Endothelial cell of umbilical vein (primary cell): ENCODE measurements around the gene C3orf38. TPM values are rescaled to one million over a fixed set of nuclear protein-coding genes. Genes with fewer than 3 reads are reported as not detected.

Source experiments
- BruUV-seq: library from RNA; stranded (reverse); fragments of 400-500 nt; replicated peaks from 2 replicates; lab custom pipeline; 2021; lab: Mats Ljungman, UMichigan
- CTCF ChIA-PET: fragments of 300-600, 350-600 bp; sonication (Branson Sonifier 250); formaldehyde crosslinking; loops from one replicate; lab custom pipeline; 2021; ENCODE audit warnings: antibody characterized with exemption, inconsistent platforms; lab: Charles Lee
- POLR2A ChIA-PET: fragments of 300-600, 350-600 bp; sonication (Branson Sonifier 250); formaldehyde crosslinking; loops from one replicate; lab custom pipeline; 2021; ENCODE audit warnings: antibody characterized with exemption, inconsistent platforms; lab: Charles Lee
- DNase-seq: peaks from one replicate; pipeline ENCODE4 v3.0.0-alpha.2; 2011; ENCODE audit warnings: low read depth, low spot score
- FAIRE-seq: peaks from 2 replicates; lab custom pipeline; 2011; peaks lifted over from hg19 to GRCh38; lab: Jason Lieb, UNC
- H2AFZ ChIP-seq: 2 replicates; pipeline ENCODE4 v1.6.0; 2012; ENCODE audit warnings: low read depth, low read length, control low read depth, inconsistent platforms
- H3K27ac ChIP-seq: 2 replicates; pipeline ENCODE4 v1.5.1; 2011; ENCODE audit warnings: low read depth, mild to moderate bottlenecking, control low read depth, low read length, moderate library complexity; ENCODE audit not compliant: insufficient read depth
- H3K27me3 ChIP-seq, 2 experiments: 2 replicates each; pipeline versions ENCODE4 v1.6.0 to v1.6.1; 2011; ENCODE audit warnings: low read length in 2 of 2, mixed read lengths in 1 of 2; ENCODE audit not compliant: control insufficient read depth in 2 of 2, insufficient read depth in 2 of 2
- H3K36me3 ChIP-seq, 2 experiments: 2 replicates in 1 of 2; 3 replicates in 1 of 2; pipeline ENCODE4 v1.5.1; 2011; ENCODE audit warnings: low read length in 2 of 2, mild to moderate bottlenecking in 1 of 2, moderate library complexity in 1 of 2; ENCODE audit not compliant: control insufficient read depth in 2 of 2, insufficient read depth in 2 of 2; ENCODE audit errors: extremely low read depth in 1 of 2
- H3K4me1 ChIP-seq: 3 replicates; pipeline ENCODE4 v1.5.1; 2011; ENCODE audit warnings: mild to moderate bottlenecking, low read length; ENCODE audit not compliant: control insufficient read depth, insufficient read depth; ENCODE audit errors: extremely low read depth
- H3K4me2 ChIP-seq: 2 replicates; pipeline ENCODE4 v1.6.1; 2011; ENCODE audit warnings: low read length, control low read depth, mixed read lengths; ENCODE audit not compliant: insufficient read depth
- H3K4me3 ChIP-seq, 3 experiments: fragments of 200-600 bp in 1 of 3; sonication (generic), shearing (Covaris generic) in 1 of 3; replicated peaks in 1 of 3; 2 replicates each; pipeline ENCODE4 v1.5.1; 2011 to 2016; ENCODE audit warnings: control low read depth in 3 of 3, low read length in 3 of 3, mild to moderate bottlenecking in 2 of 3, inconsistent platforms in 1 of 3, low read depth in 1 of 3, moderate library complexity in 1 of 3; ENCODE audit not compliant: insufficient read depth in 1 of 3
- H3K79me2 ChIP-seq: 2 replicates; pipeline ENCODE4 v1.6.0; 2012; ENCODE audit warnings: low read length, inconsistent platforms; ENCODE audit not compliant: control insufficient read depth, insufficient read depth
- H3K9ac ChIP-seq: replicated peaks from 2 replicates; pipeline ENCODE3; 2011; ENCODE audit warnings: low read length, control low read depth; ENCODE audit not compliant: insufficient read depth; ENCODE audit errors: extremely low read depth
- H3K9me1 ChIP-seq: replicated peaks from 3 replicates; pipeline ENCODE4 v1.6.0; 2011; ENCODE audit warnings: mild to moderate bottlenecking, low read length; ENCODE audit not compliant: control insufficient read depth, insufficient read depth; ENCODE audit errors: extremely low read depth
- H3K9me3 ChIP-seq: replicated peaks from 2 replicates; pipeline ENCODE4 v1.5.1; 2012; ENCODE audit warnings: low read length, inconsistent platforms; ENCODE audit not compliant: control insufficient read depth, insufficient read depth
- H4K20me1 ChIP-seq: replicated peaks from 2 replicates; pipeline ENCODE3; 2011; ENCODE audit warnings: mild to moderate bottlenecking, low read length; ENCODE audit not compliant: control insufficient read depth, insufficient read depth; ENCODE audit errors: extremely low read depth
- CTCF ChIP-seq, 2 donors: IDR thresholded peaks; 1 replicate in 1 of 2; 2 replicates in 1 of 2; pipeline ENCODE4 v1.5.1; 2011; ENCODE audit warnings: low read length in 2 of 2, mild to moderate bottlenecking in 2 of 2, moderate library complexity in 2 of 2, control low read depth in 1 of 2, inconsistent platforms in 1 of 2, low read depth in 1 of 2; ENCODE audit not compliant: insufficient read depth in 1 of 2; ENCODE audit errors: extremely low read depth in 1 of 2
- EZH2 ChIP-seq: IDR thresholded peaks from 2 replicates; pipeline ENCODE4 v1.6.1; 2012; ENCODE audit warnings: borderline replicate concordance, low read depth, mild to moderate bottlenecking, moderate library complexity, low read length, inconsistent platforms; ENCODE audit not compliant: severe bottlenecking
- FOS ChIP-seq: IDR thresholded peaks from 2 replicates; pipeline ENCODE4 v1.6.1; 2011; ENCODE audit warnings: mild to moderate bottlenecking, low read length, moderate library complexity, borderline replicate concordance; ENCODE audit not compliant: insufficient read depth
- GATA2 ChIP-seq: IDR thresholded peaks from 2 replicates; pipeline ENCODE4 v1.7.0; 2011; ENCODE audit warnings: low read depth, mild to moderate bottlenecking, moderate library complexity, mixed read lengths, low read length; ENCODE audit not compliant: insufficient read length, insufficient read depth
- JUN ChIP-seq: IDR thresholded peaks from 2 replicates; pipeline ENCODE4 v1.6.1; 2011; ENCODE audit warnings: borderline replicate concordance, low read depth; ENCODE audit not compliant: insufficient read length, insufficient read depth
- MAX ChIP-seq: IDR thresholded peaks from 2 replicates; pipeline ENCODE4 v1.6.1; 2011; ENCODE audit not compliant: insufficient read depth, insufficient read length
- MYC ChIP-seq: IDR thresholded peaks from one replicate; pipeline ENCODE4 v1.6.1; 2011; ENCODE audit warnings: mild to moderate bottlenecking, low read depth, low read length
- POLR2A ChIP-seq: IDR thresholded peaks from 2 replicates; pipeline ENCODE4 v1.6.1; 2012; ENCODE audit warnings: low read depth, mild to moderate bottlenecking, control low read depth, low read length
- POLR2AphosphoS5 ChIP-seq: IDR thresholded peaks from 2 replicates; pipeline ENCODE4 v1.6.1; 2012; ENCODE audit warnings: low read depth, mild to moderate bottlenecking, control low read depth, low read length, moderate library complexity; ENCODE audit not compliant: insufficient read depth
- dilution Hi-C: fragments of 300-500 bp; cut with MboI; formaldehyde crosslinking; loops from one replicate; pipeline ENCODE4 v1.15.0; 2019; ENCODE audit warnings: low sequenced_read_pairs; ENCODE audit not compliant: extremely low pct_ligation_motif_present
- intact Hi-C: fragments of 100-400 bp; cut with micrococcal nuclease; formaldehyde crosslinking; loops from one replicate; pipeline ENCODE4 v1.10.0; 2022
- polyA plus RNA-seq, 4 experiments: library from polyadenylated mRNA; depleted of rRNA in 3 of 4; stranded (reverse) in 3 of 4; unstranded in 1 of 4; fragments of >200 nt; gene quantifications; 2 replicates each; pipeline versions ENCODE4 v1.2.1 to v1.2.3, GENCODE V29; 2011 to 2012; ENCODE audit warnings: missing spikeins in 1 of 4
- total RNA-seq: library from RNA; stranded (reverse); gene quantifications from 2 replicates; pipeline ENCODE4 v1.2.3, GENCODE V29; 2021

C3orf38 gene
- total and polyA plus RNA-seq, 2 donors (not counting 3 experiments of a cell fraction or from before 2014, with no cell fraction given): 5.2 to 17.9 TPM

GRCh38 chr3:88195951-88196434, 46.2 kb downstream of the C3orf38 start:
- no peak for TF ChIP-seq EZH2
- TF ChIP-seq GATA2: no peak
- TF ChIP-seq MAX: no peak
- no peak for TF ChIP-seq FOS
- no peak for TF ChIP-seq POLR2AphosphoS5
- TF ChIP-seq CTCF (IDR thresholded peaks at IDR 0.05; ENCODE audit: extremely low read depth in 1 of 2, insufficient read depth in 1 of 2, low read depth in 1 of 2, low read length in 2 of 2): no peak
- TF ChIP-seq POLR2A: no peak
- no peak for TF ChIP-seq MYC
- TF ChIP-seq JUN: no peak
- Histone ChIP-seq H3K9me3 (no peaks in the 10 kb centered on the region), H3K27ac (no peak overlapping the region), H3K9ac (no peak overlapping the region), H3K79me2 (no peaks in the 10 kb centered on the region), H4K20me1 (no peaks in the 10 kb centered on the region), H3K36me3 (no peaks in the 10 kb centered on the region), H3K9me1 (no peaks in the 10 kb centered on the region), H3K27me3 (no peaks in the 10 kb centered on the region), H3K4me2 (no peak overlapping the region), H3K4me1 (no peaks in the 10 kb centered on the region), H3K4me3 (no peak overlapping the region), H2AFZ (no peak overlapping the region)
- no TSS peak for BruUV-seq
- POLR2A ChIA-PET: no interaction called here
- DNase-seq (no peak), FAIRE-seq (no peak)
- intact Hi-C loops (no loop called here), dilution Hi-C loops (no loop called here)
- CTCF ChIA-PET: no interaction called here
